GM21515 (cell line): ENCODE data around the gene NSMCE3.
"Not testable (repeated sequence)": the region's sequence is repeated elsewhere in the genome, so short reads cannot be mapped to it uniquely, and the experiment has no call there.

Experiments
- ATAC-seq: cut with Tn5 transposase; IDR thresholded peaks from one replicate; pipeline ENCODE4 v1.9.1; 2021; ENCODE audit not compliant: unreplicated experiment

Gene NSMCE3

GRCh38 chr15:29270169-29270955, 740 bp upstream of the NSMCE3 start:
- peak; percentile 29 for ATAC-seq

GRCh38 chr15:29268706-29269484, 727 bp downstream of the NSMCE3 start:
- peak; percentile 26 for ATAC-seq

GRCh38 chr15:29266052-29266582, 3.5 kb downstream of the NSMCE3 start:
- no peak for ATAC-seq

- ATAC-seq = no peak
Observed at GRCh38 chr15:29263289-29263688, 6.3 kb downstream of the NSMCE3 start.

GRCh38 chr15:29262738-29263137, 6.9 kb downstream of the NSMCE3 start:
- no peak for ATAC-seq

GRCh38 chr15:29260896-29261295, 8.7 kb downstream of the NSMCE3 start:
- ATAC-seq = no peak

- ATAC-seq = no peak
Observed at GRCh38 chr15:29259233-29259632, 10.4 kb downstream of the NSMCE3 start.

GRCh38 chr15:29252234-29252633, 17.4 kb downstream of the NSMCE3 start:
- no peak for ATAC-seq

GRCh38 chr15:29244544-29244943, 25.1 kb downstream of the NSMCE3 start:
- ATAC-seq = no peak

GRCh38 chr15:29244123-29244522, 25.5 kb downstream of the NSMCE3 start:
- no peak for ATAC-seq

GRCh38 chr15:29242456-29243242, 27.0 kb downstream of the NSMCE3 start:
- ATAC-seq = no peak

GRCh38 chr15:29241207-29241606, 28.4 kb downstream of the NSMCE3 start:
- no peak for ATAC-seq

GRCh38 chr15:29239395-29239794, 30.2 kb downstream of the NSMCE3 start:
- no peak for ATAC-seq

- ATAC-seq = no peak
Observed at GRCh38 chr15:29233566-29233965, 36.1 kb downstream of the NSMCE3 start.

- ATAC-seq = no peak
Observed at GRCh38 chr15:29226436-29227208, 43.0 kb downstream of the NSMCE3 start.

- ATAC-seq = no peak
Observed at GRCh38 chr15:29225534-29226234, 43.9 kb downstream of the NSMCE3 start.

- ATAC-seq = not testable (repeated sequence)
Observed at GRCh38 chr15:29224987-29225363, 44.6 kb downstream of the NSMCE3 start.

GRCh38 chr15:29224235-29224986, 45.2 kb downstream of the NSMCE3 start:
- not testable (repeated sequence) for ATAC-seq

GRCh38 chr15:29223640-29224039, 46.0 kb downstream of the NSMCE3 start:
- no peak for ATAC-seq
